ENCODE data around the gene KIF3A.

Gene KIF3A

DNA sequence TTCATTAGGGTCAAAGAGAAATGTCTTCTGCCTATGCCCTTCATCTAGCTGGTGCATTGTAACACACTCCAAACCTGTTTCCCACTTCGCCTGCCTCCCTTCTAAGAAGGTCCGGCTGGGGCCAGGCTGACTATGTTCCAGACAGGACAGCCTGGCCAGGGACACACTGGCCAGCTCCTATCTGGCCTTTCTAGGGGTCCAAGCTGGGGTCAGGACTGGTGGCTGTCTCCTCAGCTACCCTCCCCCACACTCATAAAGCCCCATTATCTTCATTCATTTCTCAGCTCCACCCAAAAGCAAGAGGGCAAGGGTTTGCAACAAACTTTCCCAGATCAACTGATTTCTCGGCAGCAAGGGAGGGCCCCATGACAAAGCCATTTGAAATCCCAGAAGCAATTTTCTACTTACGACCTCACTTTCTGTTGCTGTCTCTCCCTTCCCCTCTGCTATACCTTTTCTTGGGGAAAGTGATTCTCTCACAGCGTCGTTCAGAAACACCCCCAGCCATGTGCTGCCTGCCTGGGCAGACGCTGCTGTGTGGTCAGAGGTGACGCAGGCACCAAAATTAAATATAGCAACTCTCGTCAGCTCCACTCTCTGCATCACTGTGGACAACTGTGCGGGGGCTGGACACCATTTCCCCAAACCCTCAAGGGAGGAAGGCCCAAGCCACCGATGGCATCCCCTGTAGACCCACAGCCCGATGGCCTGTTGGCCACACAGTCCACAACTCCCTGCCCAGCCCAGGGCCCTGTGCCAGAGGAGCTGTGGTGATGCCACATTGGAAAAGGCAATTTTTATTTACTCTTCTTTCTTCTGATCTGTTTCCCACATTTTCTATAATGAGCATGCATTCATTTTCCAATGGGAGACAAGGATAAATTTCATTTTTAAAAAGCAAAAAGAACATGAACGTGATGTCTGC lies 73.3 kb downstream of the KIF3A start:
- DNase-seq (ENCODE audit: low read depth): no peak
- TF ChIP-seq, protein P1, sequence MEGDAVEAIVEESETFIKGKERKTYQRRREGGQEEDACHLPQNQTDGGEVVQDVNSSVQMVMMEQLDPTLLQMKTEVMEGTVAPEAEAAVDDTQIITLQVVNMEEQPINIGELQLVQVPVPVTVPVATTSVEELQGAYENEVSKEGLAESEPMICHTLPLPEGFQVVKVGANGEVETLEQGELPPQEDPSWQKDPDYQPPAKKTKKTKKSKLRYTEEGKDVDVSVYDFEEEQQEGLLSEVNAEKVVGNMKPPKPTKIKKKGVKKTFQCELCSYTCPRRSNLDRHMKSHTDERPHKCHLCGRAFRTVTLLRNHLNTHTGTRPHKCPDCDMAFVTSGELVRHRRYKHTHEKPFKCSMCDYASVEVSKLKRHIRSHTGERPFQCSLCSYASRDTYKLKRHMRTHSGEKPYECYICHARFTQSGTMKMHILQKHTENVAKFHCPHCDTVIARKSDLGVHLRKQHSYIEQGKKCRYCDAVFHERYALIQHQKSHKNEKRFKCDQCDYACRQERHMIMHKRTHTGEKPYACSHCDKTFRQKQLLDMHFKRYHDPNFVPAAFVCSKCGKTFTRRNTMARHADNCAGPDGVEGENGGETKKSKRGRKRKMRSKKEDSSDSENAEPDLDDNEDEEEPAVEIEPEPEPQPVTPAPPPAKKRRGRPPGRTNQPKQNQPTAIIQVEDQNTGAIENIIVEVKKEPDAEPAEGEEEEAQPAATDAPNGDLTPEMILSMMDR (IDR thresholded peaks at IDR 0.05; ENCODE audit: insufficient read depth, low read depth, low read length, missing control alignments): no peak
- no peak overlapping the region for H3K4me3 ChIP-seq (ENCODE audit: low read length)

DNA sequence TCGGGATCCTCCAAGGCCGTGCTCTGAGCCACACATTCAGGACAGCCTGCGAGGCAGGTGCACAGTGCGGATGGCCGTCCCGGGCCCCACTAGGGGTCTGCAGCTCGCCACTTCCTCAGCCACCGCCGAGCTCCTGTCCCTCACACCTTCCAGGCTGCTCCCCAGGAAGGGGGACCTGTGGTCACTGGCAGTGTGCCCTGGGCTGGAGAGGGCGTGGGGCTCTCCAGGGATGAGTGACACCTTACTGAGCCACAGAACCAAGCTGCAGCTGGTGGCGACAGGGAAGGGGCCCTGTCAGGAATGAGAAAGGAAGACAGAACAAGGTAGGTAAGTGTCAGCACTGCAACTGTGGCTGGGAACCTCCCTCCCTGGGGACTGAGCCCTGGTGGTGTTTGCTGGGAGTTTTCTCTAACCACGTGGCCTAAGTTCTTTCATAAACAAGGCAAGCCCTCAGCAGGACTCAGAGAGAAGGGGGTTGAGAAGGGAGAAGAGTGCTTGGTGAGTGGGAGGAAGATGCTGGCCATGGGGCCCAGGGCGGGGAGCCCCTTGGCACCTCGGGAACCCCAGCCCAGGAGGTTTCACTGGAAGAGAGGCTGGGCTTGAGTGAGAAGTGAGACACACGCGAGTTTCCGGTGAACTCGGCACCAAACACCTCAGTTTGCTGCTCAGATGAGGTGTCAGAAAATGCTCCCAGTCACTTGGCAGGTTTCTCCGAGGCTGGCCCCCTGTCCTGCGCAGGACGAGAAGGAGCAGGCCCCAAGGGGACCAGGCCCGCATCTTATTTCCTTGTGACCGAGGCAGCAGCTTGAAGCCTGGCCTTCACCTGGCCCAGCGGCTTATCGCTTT lies 74.2 kb downstream of the KIF3A start:
- DNase-seq (ENCODE audit: low read depth): no peak
- TF ChIP-seq, protein P1 (IDR thresholded peaks at IDR 0.05; ENCODE audit: insufficient read depth, low read depth, low read length, missing control alignments): no peak
- H3K4me3 ChIP-seq (ENCODE audit: low read length): no peak overlapping the region

DNA sequence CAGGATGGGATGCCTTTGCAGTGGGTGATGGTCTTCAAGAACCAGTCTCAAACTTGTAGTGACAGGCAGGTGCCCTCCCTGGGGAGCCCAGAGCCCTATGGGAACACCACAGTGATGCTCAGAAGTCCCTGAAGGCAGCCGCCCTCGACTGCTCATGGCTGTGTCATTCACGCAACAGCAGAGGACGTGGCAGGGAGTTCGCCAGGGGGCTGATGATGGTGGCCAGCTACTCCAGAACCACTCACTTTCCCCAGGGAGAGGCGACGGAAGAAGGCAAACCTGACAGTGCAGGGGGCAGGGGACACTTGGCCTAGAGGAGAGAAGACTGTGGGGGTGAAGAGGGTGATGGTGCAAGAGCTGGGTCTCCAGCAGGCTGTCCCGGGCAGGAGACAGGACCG lies 75.3 kb downstream of the KIF3A start:
- TF ChIP-seq, protein P1 (IDR thresholded peaks at IDR 0.05; ENCODE audit: insufficient read depth, low read depth, low read length, missing control alignments): no peak
- H3K4me3 ChIP-seq (ENCODE audit: low read length): no peak overlapping the region
- no peak for DNase-seq (ENCODE audit: low read depth)

DNA sequence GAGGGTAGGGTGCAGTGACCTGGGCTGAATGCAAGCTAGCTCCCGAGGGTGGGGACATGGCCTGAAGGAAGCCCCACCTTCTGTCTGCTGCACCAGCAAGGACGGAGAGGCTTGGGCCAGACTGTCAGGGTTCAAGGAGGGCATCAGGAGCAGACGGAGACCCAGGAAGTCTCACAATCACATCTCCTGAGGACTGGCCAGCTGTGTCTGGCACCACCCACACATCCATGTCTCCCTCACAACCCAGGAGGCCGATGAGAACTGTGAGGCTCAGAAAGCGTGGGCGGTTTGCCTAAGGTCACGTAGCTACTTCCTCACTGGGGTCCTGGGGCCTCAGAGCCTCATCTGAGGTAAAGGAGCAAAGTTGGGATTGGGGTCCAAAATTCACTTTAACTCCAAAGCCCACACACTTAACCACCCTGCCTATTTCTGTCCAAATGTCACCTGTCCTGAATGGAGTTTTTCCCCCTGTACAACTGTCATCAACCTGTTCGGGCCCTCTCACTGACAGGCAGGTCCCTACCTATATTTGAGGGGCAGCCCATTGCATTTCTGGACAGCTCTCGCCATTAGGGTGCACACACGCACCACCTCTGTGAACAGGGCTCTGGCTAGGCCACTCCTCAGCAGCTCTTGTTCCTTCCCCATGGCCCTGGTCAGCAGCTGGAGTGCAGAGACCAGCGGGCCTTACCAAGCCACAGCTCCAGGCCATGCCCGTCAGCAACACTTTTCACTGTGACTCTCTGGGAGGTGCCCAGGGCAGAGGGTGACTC lies 75.9 kb downstream of the KIF3A start:
- no peak overlapping the region for H3K4me3 ChIP-seq (ENCODE audit: low read length)
- TF ChIP-seq, protein P1 (IDR thresholded peaks at IDR 0.05; ENCODE audit: insufficient read depth, low read depth, low read length, missing control alignments): no peak
- DNase-seq (ENCODE audit: low read depth): no peak

DNA sequence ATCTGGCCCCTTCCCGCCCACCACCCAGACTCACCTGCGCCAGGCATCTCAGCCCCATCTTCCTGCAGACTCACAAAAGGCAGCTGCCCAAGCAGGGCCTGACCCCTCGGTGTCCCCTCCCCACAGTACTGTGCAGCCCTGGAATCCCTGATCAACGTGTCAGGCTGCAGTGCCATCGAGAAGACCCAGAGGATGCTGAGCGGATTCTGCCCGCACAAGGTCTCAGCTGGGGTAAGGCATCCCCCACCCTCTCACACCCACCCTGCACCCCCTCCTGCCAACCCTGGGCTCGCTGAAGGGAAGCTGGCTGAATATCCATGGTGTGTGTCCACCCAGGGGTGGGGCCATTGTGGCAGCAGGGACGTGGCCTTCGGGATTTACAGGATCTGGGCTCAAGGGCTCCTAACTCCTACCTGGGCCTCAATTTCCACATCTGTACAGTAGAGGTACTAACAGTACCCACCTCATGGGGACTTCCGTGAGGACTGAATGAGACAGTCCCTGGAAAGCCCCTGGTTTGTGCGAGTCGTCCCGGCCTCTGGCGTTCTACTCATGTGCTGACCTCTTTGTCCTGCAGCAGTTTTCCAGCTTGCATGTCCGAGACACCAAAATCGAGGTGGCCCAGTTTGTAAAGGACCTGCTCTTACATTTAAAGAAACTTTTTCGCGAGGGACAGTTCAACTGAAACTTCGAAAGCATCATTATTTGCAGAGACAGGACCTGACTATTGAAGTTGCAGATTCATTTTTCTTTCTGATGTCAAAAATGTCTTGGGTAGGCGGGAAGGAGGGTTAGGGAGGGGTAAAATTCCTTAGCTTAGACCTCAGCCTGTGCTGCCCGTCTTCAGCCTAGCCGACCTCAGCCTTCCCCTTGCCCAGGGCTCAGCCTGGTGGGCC lies 77.5 kb downstream of the KIF3A start:
- no peak for DNase-seq (ENCODE audit: low read depth)
- TF ChIP-seq, protein P1 (IDR thresholded peaks at IDR 0.05; ENCODE audit: insufficient read depth, low read depth, low read length, missing control alignments): no peak
- no peak overlapping the region for H3K4me3 ChIP-seq (ENCODE audit: low read length)
